RWPE1 (cell line): ENCODE results near the gene DECR2.
"Not testable (repeated sequence)": the region's sequence is repeated elsewhere in the genome, so short reads cannot be mapped to it uniquely, and the experiment has no call there.

Experiments
- CTCF ChIA-PET: fragments of 350-600 bp; sonication (Branson Sonifier 250); formaldehyde crosslinking; extraction: SDS; loops from one replicate; lab custom pipeline; 2021; lab: Yijun Ruan, JAX
- POLR2A ChIA-PET: fragments of 400-600 bp; formaldehyde crosslinking; extraction: SDS; loops from one replicate; lab custom pipeline; 2020; ENCODE audit warnings: antibody characterized with exemption; ENCODE audit not compliant: low non-redundant PET; lab: Yijun Ruan, JAX
- DNase-seq: peaks from one replicate; pipeline ENCODE4 v3.0.0; 2012; ENCODE audit warnings: low spot score
- H3K27ac ChIP-seq: fragments of 450-650 bp; 2 replicates; pipeline ENCODE4 v1.5.1; 2017
- TF ChIP-seq, protein P1 (sequence below): fragments of 450-650 bp; conservative IDR thresholded peaks from 2 replicates; pipeline ENCODE4 v1.5.1; 2017; ENCODE audit warnings: low read depth, mild to moderate bottlenecking

The DECR2 gene

DNA sequence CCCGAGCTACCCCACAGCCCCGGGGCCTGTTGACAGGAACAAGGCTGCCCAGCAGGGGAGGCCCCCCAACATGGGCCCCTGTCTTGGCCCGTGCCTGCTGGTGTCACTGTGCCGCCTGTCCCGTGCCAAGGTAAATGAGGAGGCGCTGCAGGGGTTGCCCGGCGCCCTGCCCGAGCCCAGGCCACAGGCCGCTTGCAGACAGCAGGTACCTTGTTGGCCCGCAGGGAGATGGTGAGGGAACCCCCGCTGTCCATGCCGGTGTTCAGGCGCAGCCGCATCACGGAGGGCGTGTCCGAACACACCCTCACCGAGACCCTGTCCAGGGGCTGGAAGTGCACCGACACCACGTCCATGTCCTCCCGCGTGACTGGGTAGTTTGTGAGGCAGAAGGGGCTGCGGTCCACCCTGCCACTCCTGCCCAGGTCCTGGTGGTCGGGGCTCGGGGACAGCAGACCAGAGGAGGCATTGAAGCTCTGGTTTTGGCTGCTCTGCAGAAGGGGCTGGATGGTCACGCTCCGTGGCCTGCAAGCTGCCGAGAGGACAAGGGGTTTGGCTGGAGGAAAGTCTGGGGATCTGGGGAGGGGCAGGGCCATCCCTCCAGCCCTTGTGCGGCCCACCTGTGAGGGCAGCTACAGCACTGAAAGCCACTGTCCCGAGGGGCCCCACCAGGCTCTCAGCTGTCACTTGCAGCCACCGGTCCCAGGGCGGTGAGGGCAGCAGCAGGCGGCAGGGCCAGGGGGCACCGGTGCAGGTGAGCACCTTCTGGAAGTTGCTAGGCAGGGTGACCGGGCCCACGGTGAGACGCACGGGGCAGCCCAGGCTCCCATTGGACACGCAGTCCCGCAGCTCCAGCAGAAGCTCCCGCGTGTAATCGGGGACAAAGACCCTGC, 25.5 kb upstream of the DECR2 start:
- peak overlapping the region; percentile 4; the same call in 1 of the 2 replicates for H3K27ac ChIP-seq
- no peak for DNase-seq
- TF ChIP-seq, protein P1, sequence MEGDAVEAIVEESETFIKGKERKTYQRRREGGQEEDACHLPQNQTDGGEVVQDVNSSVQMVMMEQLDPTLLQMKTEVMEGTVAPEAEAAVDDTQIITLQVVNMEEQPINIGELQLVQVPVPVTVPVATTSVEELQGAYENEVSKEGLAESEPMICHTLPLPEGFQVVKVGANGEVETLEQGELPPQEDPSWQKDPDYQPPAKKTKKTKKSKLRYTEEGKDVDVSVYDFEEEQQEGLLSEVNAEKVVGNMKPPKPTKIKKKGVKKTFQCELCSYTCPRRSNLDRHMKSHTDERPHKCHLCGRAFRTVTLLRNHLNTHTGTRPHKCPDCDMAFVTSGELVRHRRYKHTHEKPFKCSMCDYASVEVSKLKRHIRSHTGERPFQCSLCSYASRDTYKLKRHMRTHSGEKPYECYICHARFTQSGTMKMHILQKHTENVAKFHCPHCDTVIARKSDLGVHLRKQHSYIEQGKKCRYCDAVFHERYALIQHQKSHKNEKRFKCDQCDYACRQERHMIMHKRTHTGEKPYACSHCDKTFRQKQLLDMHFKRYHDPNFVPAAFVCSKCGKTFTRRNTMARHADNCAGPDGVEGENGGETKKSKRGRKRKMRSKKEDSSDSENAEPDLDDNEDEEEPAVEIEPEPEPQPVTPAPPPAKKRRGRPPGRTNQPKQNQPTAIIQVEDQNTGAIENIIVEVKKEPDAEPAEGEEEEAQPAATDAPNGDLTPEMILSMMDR = no peak
- ChIA-PET POLR2A (no interaction called here), CTCF (no interaction called here)

GRCh38 chr16:376817-377418, 24.8 kb upstream of the DECR2 start:
- TF ChIP-seq, protein P1 = no peak
- peak overlapping the region; percentile 4; the same call in 1 of the 2 replicates for H3K27ac ChIP-seq
- ChIA-PET POLR2A (no interaction called here), CTCF (no interaction called here)
- DNase-seq = no peak

- ChIA-PET CTCF (no interaction called here), POLR2A (no interaction called here)
- DNase-seq = no peak
- no peak overlapping the region for H3K27ac ChIP-seq
- TF ChIP-seq, protein P1 = no peak
Measured at GRCh38 chr16:377419-377951, 24.2 kb upstream of the DECR2 start.

- POLR2A ChIA-PET, DNase-seq, CTCF ChIA-PET: not testable (repeated sequence)
- H3K27ac ChIP-seq = 0 out of 2 replicates have a peak overlapping the region, but pooled peaks have one; percentile 26
Measured at GRCh38 chr16:378113-378820, 23.4 kb upstream of the DECR2 start.

DNA sequence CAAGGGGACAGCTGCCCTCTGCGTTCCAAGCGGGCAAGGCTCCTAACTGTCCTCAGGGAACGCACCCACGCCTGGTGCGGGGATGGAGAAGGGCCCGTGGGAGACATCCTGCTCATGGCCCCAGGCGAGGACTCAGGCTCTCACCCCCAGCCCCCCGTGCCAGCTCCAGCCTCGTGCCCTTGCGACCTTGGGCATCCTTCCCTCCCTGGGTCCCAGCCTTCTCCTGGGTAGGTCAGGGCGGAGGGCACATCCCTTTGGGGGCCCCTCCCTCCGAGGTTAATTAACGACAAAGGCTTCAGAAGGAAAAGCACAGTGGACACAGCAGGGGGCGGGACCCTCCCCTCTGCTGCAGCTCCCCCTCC, 22.9 kb upstream of the DECR2 start:
- ChIA-PET POLR2A (no interaction called here), CTCF (interaction anchor here (0.6 kb wide), 1 partner anchor 218 kb away, joined by 5 read pairs; no protein-coding TSS in a partner anchor)

DNA sequence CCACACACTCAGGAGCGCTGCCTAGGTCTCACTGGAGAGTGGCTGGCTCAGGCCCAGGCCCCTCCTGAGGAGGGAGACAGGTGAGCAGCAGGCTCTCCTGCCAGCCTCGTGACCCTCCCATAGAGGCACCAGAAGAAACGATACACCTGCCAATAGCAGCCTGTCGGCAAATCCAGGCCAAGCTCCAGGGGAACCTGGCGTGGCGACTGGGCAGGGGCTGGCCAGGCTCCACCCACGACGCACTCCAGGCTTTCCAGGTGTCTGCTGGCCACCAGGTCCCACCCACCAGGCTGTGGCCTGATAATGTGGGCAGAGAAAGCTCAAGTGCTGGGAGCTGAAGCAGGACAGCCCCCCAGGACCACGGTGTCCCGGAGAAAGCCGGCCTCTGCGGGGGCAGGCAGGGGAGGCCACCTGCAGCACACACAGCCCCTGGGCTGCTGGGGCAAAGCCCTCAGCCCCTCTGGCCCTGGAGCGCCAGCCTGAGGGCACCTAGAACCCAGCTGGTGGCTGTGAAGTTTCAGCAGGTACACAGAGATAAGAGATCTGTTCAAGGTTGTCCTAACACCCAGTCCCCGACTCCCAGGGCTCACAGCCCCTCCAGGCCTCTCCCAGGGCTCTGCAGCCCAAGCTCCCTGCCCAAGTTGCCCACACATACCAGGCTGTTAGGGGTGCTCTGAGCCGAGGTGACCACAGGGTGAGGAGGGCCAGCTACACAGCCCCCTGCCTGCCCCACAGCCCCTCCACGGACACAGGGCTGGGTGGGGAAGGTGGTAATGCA, 22.3 kb upstream of the DECR2 start:
- peak overlapping the region; percentile 26 for H3K27ac ChIP-seq
- TF ChIP-seq, protein P1 = no peak
- ChIA-PET POLR2A (no interaction called here), CTCF (interaction anchor here (0.6 kb wide), 1 partner anchor 218 kb away, joined by 5 read pairs; no protein-coding TSS in a partner anchor)
- DNase-seq = no peak

More for the DNA sequence above, 22.9 kb upstream of the DECR2 start:
- H3K27ac ChIP-seq = 0 out of 2 replicates have a peak overlapping the region, but pooled peaks have one; percentile 26
- DNase-seq = no peak
- TF ChIP-seq, protein P1 = no peak
